ENCODE data around the gene PLA2G3.

PLA2G3 gene

DNA sequence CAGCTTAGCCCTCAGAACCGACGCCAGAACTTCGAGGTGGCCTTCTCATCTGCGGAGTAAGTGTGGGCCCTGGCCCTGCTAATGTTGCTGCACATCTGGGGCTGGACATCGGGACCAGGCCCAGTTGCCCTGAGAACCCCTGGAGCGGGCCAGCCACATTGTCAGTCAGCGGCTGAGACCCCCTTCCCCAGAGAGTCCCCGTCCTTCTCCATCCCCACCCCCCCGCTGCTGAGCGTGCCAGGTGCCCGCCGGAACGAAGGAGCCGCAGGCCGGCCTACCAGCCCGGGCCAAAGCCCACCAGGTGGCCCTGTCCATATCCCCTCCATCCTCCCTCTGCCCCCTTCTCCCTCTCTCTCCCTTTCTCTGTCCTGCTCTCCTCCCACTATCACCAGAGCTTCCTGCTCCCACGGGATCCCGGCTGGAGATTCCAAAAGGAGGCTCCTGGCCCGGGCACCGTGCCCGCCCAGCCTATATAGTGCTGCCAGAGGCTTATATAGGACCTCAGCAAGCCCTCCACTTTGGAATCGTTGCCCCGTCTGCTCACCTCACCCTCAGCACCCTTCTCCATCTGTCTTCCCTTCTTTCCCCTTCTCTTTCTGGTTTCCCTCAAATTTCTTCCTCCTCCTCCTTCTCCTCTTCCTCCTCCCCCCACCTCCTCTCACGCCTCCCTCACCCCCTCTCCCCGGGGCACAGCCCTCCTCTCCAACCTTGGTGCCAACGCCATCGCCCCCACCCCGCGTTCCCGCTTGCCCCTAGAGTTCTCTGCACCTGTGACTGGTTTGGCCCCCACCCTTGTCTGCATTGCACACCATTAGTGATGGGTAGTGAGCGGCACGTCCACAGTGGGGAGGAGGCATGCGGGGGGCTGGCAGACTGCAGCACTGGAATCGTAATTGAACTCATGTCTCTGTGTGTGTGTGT, 40.2 kb downstream of the PLA2G3 start:
- no peak overlapping the region; the same call in 1 of the 2 replicates for H3K27ac ChIP-seq
- TF ChIP-seq CTCF (IDR thresholded peaks at IDR 0.05), result no peak
- no peak for TF ChIP-seq ZFX (IDR thresholded peaks at IDR 0.05; ENCODE audit: borderline replicate concordance)

DNA sequence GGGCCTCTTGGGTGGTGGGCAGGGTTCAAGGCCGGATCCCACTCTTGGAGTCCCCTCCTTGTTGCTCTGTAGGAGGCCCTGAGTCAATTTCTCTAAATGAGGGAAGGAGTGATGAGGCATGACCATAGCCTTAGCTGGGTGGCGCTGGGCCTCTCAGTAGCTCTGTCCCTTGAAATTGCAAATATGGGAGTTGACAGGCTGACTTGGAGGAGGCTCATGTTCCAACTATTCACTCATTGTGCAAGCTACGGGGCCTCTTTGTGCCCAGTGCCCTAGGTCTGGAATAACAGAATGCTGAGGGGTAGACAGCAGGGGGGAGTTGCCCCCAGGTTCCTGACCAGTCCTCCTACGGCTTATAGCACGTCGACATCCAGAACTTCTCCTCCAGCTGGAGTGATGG, 40.9 kb downstream of the PLA2G3 start:
- no peak for TF ChIP-seq ZFX (IDR thresholded peaks at IDR 0.05; ENCODE audit: borderline replicate concordance)
- TF ChIP-seq CTCF (IDR thresholded peaks at IDR 0.05), result no peak
- peak overlapping the region; percentile 59 for H3K27ac ChIP-seq

DNA sequence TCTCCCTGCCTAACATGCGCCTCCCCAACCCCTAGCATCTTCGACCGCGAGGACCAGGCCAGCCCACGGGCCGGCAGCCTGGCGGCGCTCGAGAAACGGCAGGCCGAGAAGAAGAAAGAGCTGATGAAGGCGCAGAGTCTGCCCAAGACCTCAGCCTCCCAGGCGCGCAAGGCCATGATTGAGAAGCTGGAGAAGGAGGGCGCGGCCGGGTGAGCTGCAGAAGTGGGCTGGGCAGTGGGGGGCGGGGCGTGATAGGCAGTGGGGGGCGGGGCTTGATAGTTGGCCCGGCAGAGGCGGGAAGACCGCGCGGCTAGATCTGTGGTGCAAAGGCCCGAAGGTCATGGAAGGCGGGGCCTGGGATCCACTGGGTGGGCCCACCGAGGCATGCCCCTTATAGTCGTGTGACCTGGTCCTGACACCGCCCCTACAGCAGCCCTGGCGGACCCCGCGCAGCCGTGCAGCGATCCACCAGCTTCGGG, 41.6 kb downstream of the PLA2G3 start:
- 0 out of 2 replicates have a peak, but pooled peaks have one; percentile 5 for TF ChIP-seq CTCF (IDR thresholded peaks at IDR 0.05)
- no peak for TF ChIP-seq ZFX (IDR thresholded peaks at IDR 0.05; ENCODE audit: borderline replicate concordance)
- H3K27ac ChIP-seq, result peak overlapping the region; percentile 59

GRCh38 chr22:31097941-31098631, 42.2 kb downstream of the PLA2G3 start:
- H3K27ac ChIP-seq, result peak overlapping the region; percentile 59
- no peak for TF ChIP-seq ZFX (IDR thresholded peaks at IDR 0.05; ENCODE audit: borderline replicate concordance)
- TF ChIP-seq CTCF (IDR thresholded peaks at IDR 0.05), result no peak

GRCh38 chr22:31097539-31097938, 42.8 kb downstream of the PLA2G3 start:
- peak overlapping the region; percentile 59 for H3K27ac ChIP-seq

GRCh38 chr22:31096657-31097279, 43.5 kb downstream of the PLA2G3 start:
- TF ChIP-seq CTCF (IDR thresholded peaks at IDR 0.05) (no peak), ZFX (IDR thresholded peaks at IDR 0.05; ENCODE audit: borderline replicate concordance) (no peak)
- no peak overlapping the region for H3K27ac ChIP-seq

DNA sequence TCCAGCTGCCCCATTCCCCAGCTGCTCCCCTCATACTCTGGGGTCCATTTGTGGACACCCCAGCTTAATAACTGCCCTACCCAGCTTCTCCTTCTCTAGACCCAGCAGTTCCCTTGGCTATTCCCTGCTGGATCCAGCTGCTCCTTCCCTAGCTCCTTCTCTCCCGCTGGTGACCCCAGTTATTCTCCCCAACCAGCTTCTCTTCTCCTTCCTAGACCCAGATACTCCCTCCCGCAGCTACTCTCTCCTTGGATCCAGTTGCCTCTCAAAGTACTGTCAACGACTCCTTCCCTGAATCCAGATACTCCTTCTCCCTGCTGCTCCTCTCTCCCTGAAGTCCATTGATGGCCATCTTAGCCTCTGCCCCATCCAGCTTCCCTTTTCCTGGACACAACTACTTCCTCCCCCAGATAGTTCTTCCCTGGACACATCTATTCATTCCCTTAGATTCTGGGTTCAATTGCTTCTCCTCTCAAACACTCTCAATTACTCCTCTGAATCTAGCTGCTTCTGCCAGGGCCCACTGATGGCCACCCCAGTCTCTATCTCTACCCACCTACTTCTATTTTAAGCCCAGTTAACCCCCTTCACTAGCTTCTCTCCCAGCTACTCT, 44.6 kb downstream of the PLA2G3 start:
- no peak overlapping the region for H3K27ac ChIP-seq
- no peak for TF ChIP-seq ZFX (IDR thresholded peaks at IDR 0.05; ENCODE audit: borderline replicate concordance)
- no peak for TF ChIP-seq CTCF (IDR thresholded peaks at IDR 0.05)

Data from 22Rv1 (cell line).